K562 (cell line): ENCODE data around the gene TP53BP1.

ENCODE experiments used
- CTCF ChIP-seq, 3 experiments: IDR thresholded peaks in 2 of 3; conservative IDR thresholded peaks in 1 of 3; 2 replicates each; pipeline ENCODE4 v1.5.1; 2011 to 2012; ENCODE audit warnings: low read length in 3 of 3, mild to moderate bottlenecking in 3 of 3, control low read depth in 2 of 3, improper control_type of control experiment in 1 of 3, inconsistent platforms in 1 of 3, low read depth in 1 of 3, mixed read lengths in 1 of 3, moderate library complexity in 1 of 3; ENCODE audit not compliant: insufficient read depth in 2 of 3
- E2F8 ChIP-seq: fragments of 450-650 bp; IDR thresholded peaks from 2 replicates; pipeline ENCODE4 v1.7.1; 2018; ENCODE audit warnings: mild to moderate bottlenecking, low read depth; ENCODE audit not compliant: partially characterized antibody
- NR2F6 ChIP-seq: fragments of 450-650 bp; formaldehyde crosslinking; IDR thresholded peaks from 2 replicates; pipeline ENCODE4 v1.4.0; 2020; ENCODE audit warnings: mild to moderate bottlenecking

GRCh38 chr15:43513550-43513949 lies 20.6 kb upstream of the TP53BP1 start:
- TF ChIP-seq E2F8 (no peak), CTCF (IDR thresholded peaks at IDR 0.05 in 2 of 3, conservative IDR thresholded peaks at IDR 0.05 in 1 of 3; ENCODE audit: insufficient read depth in 2 of 3, low read depth in 1 of 3, low read length in 3 of 3) (no peak), NR2F6 (CRISPR knock-in tag) (no peak)
